ENCODE measurements around the gene RAI1.

DNA sequence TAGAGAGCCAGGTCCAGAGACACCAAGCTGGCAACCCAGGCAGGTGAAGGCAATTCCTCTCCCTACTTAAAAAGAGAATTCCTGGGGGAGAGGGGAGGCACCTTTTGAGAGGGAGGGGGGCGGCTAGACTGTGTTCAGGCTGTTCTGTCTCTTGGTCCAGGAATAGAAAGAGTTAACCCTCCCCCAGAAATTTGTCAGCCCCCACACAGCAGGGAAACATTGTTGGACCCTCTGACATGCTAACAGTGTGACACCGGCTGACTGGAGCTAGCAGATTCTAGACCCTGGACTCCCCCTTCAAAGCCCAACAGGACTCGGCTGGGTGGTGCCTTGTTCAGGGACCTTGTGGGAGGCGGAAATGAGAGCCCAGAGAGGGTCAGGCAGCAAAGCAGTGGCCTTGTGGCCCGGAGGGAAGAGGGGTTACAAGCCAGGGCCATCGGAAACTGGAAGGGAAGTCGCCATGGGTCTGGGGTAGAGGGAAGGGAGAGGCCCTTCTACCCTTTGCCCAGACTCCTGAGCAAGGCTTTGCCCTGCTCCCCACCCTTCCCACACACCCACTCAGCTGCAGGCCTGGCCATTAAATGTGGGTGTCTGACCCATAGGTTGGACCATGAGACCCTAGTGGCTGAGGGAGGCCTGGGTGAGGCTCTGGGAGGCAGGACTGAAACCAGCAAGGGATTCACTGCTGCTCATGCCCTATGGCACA is 44.6 kb downstream of the RAI1 start:
- TF ChIP-seq ZFP30 (CRISPR knock-in tag; IDR thresholded peaks at IDR 0.05) (no peak), CSDC2 (CRISPR knock-in tag; IDR thresholded peaks at IDR 0.05) (no peak), BACH2 (CRISPR knock-in tag; IDR thresholded peaks at IDR 0.05; ENCODE audit: borderline replicate concordance) (no peak), ZFP3 (CRISPR knock-in tag; IDR thresholded peaks at IDR 0.05) (no peak), SNAI2 (CRISPR knock-in tag; IDR thresholded peaks at IDR 0.05) (no peak), ZC3H10 (CRISPR knock-in tag; IDR thresholded peaks at IDR 0.05) (no peak), OSR1 (CRISPR knock-in tag; IDR thresholded peaks at IDR 0.05) (no peak)
- TF ChIP-seq, protein P1, sequence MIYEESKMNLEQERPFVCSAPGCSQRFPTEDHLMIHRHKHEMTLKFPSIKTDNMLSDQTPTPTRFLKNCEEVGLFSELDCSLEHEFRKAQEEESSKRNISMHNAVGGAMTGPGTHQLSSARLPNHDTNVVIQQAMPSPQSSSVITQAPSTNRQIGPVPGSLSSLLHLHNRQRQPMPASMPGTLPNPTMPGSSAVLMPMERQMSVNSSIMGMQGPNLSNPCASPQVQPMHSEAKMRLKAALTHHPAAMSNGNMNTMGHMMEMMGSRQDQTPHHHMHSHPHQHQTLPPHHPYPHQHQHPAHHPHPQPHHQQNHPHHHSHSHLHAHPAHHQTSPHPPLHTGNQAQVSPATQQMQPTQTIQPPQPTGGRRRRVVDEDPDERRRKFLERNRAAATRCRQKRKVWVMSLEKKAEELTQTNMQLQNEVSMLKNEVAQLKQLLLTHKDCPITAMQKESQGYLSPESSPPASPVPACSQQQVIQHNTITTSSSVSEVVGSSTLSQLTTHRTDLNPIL (CRISPR knock-in tag; IDR thresholded peaks at IDR 0.05; ENCODE audit: low read depth) = no peak
- TF ChIP-seq, protein P2, sequence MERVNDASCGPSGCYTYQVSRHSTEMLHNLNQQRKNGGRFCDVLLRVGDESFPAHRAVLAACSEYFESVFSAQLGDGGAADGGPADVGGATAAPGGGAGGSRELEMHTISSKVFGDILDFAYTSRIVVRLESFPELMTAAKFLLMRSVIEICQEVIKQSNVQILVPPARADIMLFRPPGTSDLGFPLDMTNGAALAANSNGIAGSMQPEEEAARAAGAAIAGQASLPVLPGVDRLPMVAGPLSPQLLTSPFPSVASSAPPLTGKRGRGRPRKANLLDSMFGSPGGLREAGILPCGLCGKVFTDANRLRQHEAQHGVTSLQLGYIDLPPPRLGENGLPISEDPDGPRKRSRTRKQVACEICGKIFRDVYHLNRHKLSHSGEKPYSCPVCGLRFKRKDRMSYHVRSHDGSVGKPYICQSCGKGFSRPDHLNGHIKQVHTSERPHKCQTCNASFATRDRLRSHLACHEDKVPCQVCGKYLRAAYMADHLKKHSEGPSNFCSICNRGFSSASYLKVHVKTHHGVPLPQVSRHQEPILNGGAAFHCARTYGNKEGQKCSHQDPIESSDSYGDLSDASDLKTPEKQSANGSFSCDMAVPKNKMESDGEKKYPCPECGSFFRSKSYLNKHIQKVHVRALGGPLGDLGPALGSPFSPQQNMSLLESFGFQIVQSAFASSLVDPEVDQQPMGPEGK (CRISPR knock-in tag; IDR thresholded peaks at IDR 0.05; ENCODE audit: borderline replicate concordance) = no peak

Data from SK-N-SH treated with all-trans-retinoic acid at 6 μM for 48 hours (cell line).